Brain pericyte (primary cell): ENCODE results near the gene HLA-DMA.

Experiments used
- DNase-seq: peaks from one replicate; pipeline ENCODE4 v3.0.0-alpha.2; 2012; ENCODE audit warnings: low read depth, low spot score

Gene HLA-DMA

GRCh38 chr6:32933661-32934085 is 19.2 kb downstream of the HLA-DMA start:
- no peak for DNase-seq

DNA sequence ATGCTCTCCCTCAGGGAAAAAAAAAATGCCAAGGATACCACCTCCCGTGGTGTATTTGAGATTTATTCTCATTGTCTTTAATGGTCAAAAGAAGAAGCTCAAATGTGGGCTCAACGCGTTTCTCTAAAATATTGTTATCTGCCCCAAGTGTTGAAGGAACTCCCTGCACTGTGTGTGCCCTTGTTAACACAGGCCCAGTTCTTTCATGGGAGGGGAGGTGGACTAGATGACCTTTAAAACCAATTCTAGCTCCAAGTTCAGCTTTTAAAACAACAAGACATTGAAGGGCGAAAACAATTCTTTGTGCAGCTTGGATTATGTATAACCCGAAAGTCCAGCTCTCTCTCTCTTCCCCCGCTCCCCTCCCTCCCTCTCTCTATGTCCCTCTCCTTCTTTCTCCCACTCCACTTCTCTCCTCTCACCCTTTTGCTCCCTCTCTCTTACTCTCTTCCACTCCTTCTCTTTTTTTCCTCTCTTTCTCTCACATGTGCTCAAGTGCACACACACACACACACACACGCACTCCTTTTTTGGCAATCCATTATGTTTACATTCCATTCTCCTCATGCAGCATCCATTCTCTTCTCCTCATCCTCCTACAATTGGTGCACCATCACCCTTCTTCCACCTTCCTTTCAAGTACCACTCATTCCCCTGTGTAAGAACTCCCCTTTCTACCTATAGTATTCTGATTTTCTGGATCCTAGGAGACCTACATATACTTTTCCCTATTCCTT is 20.6 kb downstream of the HLA-DMA start:
- DNase-seq: no peak

DNA sequence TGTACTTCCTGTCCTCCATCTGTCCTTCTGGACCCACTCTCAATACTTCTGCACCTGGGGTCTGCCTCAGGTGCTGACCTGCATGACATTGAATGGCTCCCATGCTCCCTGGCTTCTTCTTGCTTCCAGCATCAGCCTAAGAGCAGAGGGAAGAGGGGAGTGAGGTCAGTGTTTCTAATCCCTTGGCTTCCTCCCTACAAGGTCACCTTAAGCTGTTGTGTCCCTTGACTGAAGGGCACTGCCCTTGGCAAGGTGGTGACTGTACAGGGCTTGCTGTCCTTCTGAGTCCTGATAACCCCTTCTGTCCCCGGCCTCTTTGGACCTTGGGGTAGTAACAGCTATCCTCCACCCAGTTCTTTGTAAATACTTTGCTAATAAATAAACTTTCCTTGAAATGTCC is 21.7 kb downstream of the HLA-DMA start:
- no peak for DNase-seq

- DNase-seq: no peak
These were observed 30.8 kb downstream of the HLA-DMA start for GRCh38 chr6:32922083-32922482.

- DNase-seq: no peak
These were observed 32.2 kb downstream of the HLA-DMA start for GRCh38 chr6:32920715-32921114.

DNA sequence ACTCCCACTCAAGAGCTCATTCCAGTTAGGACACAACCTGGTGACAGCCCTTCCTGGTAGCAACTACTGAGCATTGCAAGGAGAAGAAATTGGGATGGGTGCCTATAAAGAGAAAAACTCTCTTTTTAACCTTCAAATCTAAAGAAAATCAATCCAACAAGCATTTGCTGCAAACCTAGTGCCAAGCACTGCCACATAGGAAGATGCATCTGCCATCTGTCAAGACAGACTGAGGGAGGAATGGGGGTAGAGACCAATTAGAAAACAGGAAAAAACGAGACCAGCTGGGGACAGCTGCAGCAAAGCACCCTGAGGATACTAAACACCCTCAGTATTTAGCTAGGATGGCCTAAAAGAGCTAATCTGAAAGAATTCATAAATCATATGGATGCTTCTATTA is 39.9 kb downstream of the HLA-DMA start:
- no peak for DNase-seq

DNA sequence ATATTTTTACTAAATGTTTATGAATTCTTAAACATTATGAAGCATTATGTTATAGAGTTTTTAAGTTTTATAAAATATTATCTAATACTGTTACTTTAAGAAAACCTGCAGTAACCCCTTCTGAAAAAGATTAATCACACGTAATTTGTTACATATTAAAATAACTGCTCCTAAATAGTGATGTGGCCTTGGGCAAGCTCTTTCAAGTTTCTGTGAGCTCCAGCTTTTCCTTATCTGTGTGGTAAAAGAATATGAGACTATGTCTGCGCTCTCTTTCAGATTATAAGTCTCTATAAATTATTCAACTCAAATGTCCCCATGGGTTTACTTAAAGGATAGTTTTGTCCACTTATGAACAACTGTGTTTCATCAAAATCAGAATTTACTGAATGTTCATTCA is 44.0 kb downstream of the HLA-DMA start:
- DNase-seq: no peak

GRCh38 chr6:32906539-32906938 is 46.4 kb downstream of the HLA-DMA start:
- DNase-seq: no peak

GRCh38 chr6:32905078-32905477 is 47.8 kb downstream of the HLA-DMA start:
- no peak for DNase-seq

- DNase-seq: no peak
These were observed 48.9 kb downstream of the HLA-DMA start for GRCh38 chr6:32903952-32904351.
